Caki2 (cell line): Measurements from ENCODE around the gene MYH10. TPM values are rescaled to one million over a fixed set of nuclear protein-coding genes. Genes with fewer than 3 reads are reported as not detected.

Experiments used
- DNase-seq: peaks from one replicate; pipeline ENCODE4 v3.0.0-alpha.2; 2015; ENCODE audit warnings: low read depth
- in situ Hi-C: cut with HindIII; loops from 2 replicates; pipeline ENCODE4 v1.10.0; 2016; ENCODE audit warnings: low sequenced_read_pairs, low pct_unique_long_range_greater_than_20kb, mixed read lengths
- total RNA-seq: library from RNA; depleted of rRNA; stranded (reverse); fragments of >200 nt; shearing (Covaris generic); gene quantifications from 2 replicates; pipeline ENCODE4 v1.2.3, GENCODE V29; 2014; ENCODE audit warnings: low replicate concordance

MYH10 gene
- total RNA-seq, 1 experiment from 2014 or later: 4.3 TPM

GRCh38 chr17:8487743-8488142 is 142.8 kb downstream of the MYH10 start:
- no peak for DNase-seq
- in situ Hi-C loops: no loop called here

- DNase-seq: no peak
These were observed 143.3 kb downstream of the MYH10 start for GRCh38 chr17:8487130-8487645.

GRCh38 chr17:8485491-8485890 is 145.0 kb downstream of the MYH10 start:
- in situ Hi-C loops: no loop called here
- no peak for DNase-seq

More at GRCh38 chr17:8487130-8487645, 143.3 kb downstream of the MYH10 start:
- in situ Hi-C loops: no loop called here

- in situ Hi-C loops: no loop called here
- no peak for DNase-seq
These were observed 146.1 kb downstream of the MYH10 start for GRCh38 chr17:8484465-8484864.

- no peak for DNase-seq
- in situ Hi-C loops: no loop called here
These were observed 148.0 kb downstream of the MYH10 start for GRCh38 chr17:8482546-8482945.

- DNase-seq: no peak
- in situ Hi-C loops: no loop called here
These were observed 148.8 kb downstream of the MYH10 start for GRCh38 chr17:8481703-8482102.

GRCh38 chr17:8481089-8481488 is 149.4 kb downstream of the MYH10 start:
- in situ Hi-C loops: no loop called here
- DNase-seq: no peak

- no peak for DNase-seq
- in situ Hi-C loops: no loop called here
These were observed 150.2 kb downstream of the MYH10 start for GRCh38 chr17:8480011-8480976.

- in situ Hi-C loops: no loop called here
- no peak for DNase-seq
These were observed 151.0 kb downstream of the MYH10 start for GRCh38 chr17:8479431-8479947.

GRCh38 chr17:8477715-8478441 is 152.6 kb downstream of the MYH10 start:
- DNase-seq: no peak
- in situ Hi-C loops: no loop called here

- in situ Hi-C loops: no loop called here
- no peak for DNase-seq
These were observed 153.4 kb downstream of the MYH10 start for GRCh38 chr17:8477171-8477570.

- no peak for DNase-seq
- in situ Hi-C loops: no loop called here
These were observed 153.8 kb downstream of the MYH10 start for GRCh38 chr17:8476741-8477140.

- in situ Hi-C loops: no loop called here
- no peak for DNase-seq
These were observed 154.7 kb downstream of the MYH10 start for GRCh38 chr17:8475781-8476180.

- in situ Hi-C loops: no loop called here
- no peak for DNase-seq
These were observed 155.3 kb downstream of the MYH10 start for GRCh38 chr17:8475227-8475626.

- no peak for DNase-seq
- in situ Hi-C loops: no loop called here
These were observed 155.7 kb downstream of the MYH10 start for GRCh38 chr17:8474826-8475225.

- no peak for DNase-seq
- in situ Hi-C loops: no loop called here
These were observed 156.9 kb downstream of the MYH10 start for GRCh38 chr17:8473451-8474192.

GRCh38 chr17:8472663-8473062 is 157.9 kb downstream of the MYH10 start:
- in situ Hi-C loops: no loop called here

GRCh38 chr17:8470447-8471047 is 160.0 kb downstream of the MYH10 start:
- in situ Hi-C loops: no loop called here
- DNase-seq: peak; percentile 19

More at GRCh38 chr17:8472663-8473062, 157.9 kb downstream of the MYH10 start:
- no peak for DNase-seq
